GM18499 (cell line): ENCODE measurements around the gene CHRNB1.

Experiments
- ATAC-seq: cut with Tn5 transposase; IDR thresholded peaks from one replicate; pipeline ENCODE4 v1.9.1; 2021; ENCODE audit warnings: moderate number of reproducible peaks; ENCODE audit not compliant: insufficient read depth, unreplicated experiment

CHRNB1 gene

GRCh38 chr17:7414837-7415236 lies 30.0 kb upstream of the CHRNB1 start:
- no peak for ATAC-seq

GRCh38 chr17:7415784-7416183 lies 29.1 kb upstream of the CHRNB1 start:
- no peak for ATAC-seq

- ATAC-seq, result no peak
Observed at GRCh38 chr17:7416323-7416722, 28.5 kb upstream of the CHRNB1 start.

GRCh38 chr17:7417056-7417655 lies 27.7 kb upstream of the CHRNB1 start:
- ATAC-seq, result no peak

GRCh38 chr17:7418472-7419152 lies 26.2 kb upstream of the CHRNB1 start:
- no peak for ATAC-seq

- no peak for ATAC-seq
Observed at GRCh38 chr17:7419819-7420610, 24.8 kb upstream of the CHRNB1 start, which contains the start of gene SPEM1. TSS of gene SPEM1 (plus strand) at chr17:7420324. CDS start at chr17:7420385, 61 bp downstream.

GRCh38 chr17:7421186-7421585 lies 23.7 kb upstream of the CHRNB1 start:
- ATAC-seq, result no peak

GRCh38 chr17:7423679-7424078 lies 21.2 kb upstream of the CHRNB1 start:
- ATAC-seq, result no peak

GRCh38 chr17:7425316-7425715 lies 19.5 kb upstream of the CHRNB1 start, which contains the start of gene SPEM2:
TSS of gene SPEM2 (plus strand) at chr17:7425616. CDS start at chr17:7425689, 73 bp downstream.
- no peak for ATAC-seq

GRCh38 chr17:7425756-7426155 lies 19.1 kb upstream of the CHRNB1 start:
- ATAC-seq, result no peak

- no peak for ATAC-seq
Observed at GRCh38 chr17:7426203-7426863, 18.5 kb upstream of the CHRNB1 start.

GRCh38 chr17:7426896-7427489 lies 17.9 kb upstream of the CHRNB1 start:
- no peak for ATAC-seq

- no peak for ATAC-seq
Observed at GRCh38 chr17:7427549-7427948, 17.3 kb upstream of the CHRNB1 start.

GRCh38 chr17:7428557-7428956 lies 16.3 kb upstream of the CHRNB1 start, which contains the start of gene SPEM3:
TSS of gene SPEM3 (plus strand) at chr17:7428857. CDS start at chr17:7428903, 46 bp downstream.
- ATAC-seq, result no peak

GRCh38 chr17:7429722-7430121 lies 15.1 kb upstream of the CHRNB1 start:
- ATAC-seq, result no peak

- no peak for ATAC-seq
Observed at GRCh38 chr17:7431231-7431630, 13.6 kb upstream of the CHRNB1 start.

- no peak for ATAC-seq
Observed at GRCh38 chr17:7432296-7432695, 12.6 kb upstream of the CHRNB1 start.

- ATAC-seq, result no peak
Observed at GRCh38 chr17:7435676-7436555, 8.9 kb upstream of the CHRNB1 start.
